Breast epithelium (tissue), 3 donors: ENCODE data around the gene OR13C2.

Experiments used
- POLR2A ChIP-seq: fragments of 450-650 bp; IDR thresholded peaks from one replicate; pipeline ENCODE4 v1.6.1; 2016; ENCODE audit warnings: antibody characterized with exemption, mild to moderate bottlenecking, moderate library complexity
- POLR2AphosphoS5 ChIP-seq, 3 donors: sonication (generic); formaldehyde crosslinking; IDR thresholded peaks; one replicate each; pipeline ENCODE4 v1.6.1; 2017; ENCODE audit warnings: antibody characterized with exemption in 3 of 3

DNA sequence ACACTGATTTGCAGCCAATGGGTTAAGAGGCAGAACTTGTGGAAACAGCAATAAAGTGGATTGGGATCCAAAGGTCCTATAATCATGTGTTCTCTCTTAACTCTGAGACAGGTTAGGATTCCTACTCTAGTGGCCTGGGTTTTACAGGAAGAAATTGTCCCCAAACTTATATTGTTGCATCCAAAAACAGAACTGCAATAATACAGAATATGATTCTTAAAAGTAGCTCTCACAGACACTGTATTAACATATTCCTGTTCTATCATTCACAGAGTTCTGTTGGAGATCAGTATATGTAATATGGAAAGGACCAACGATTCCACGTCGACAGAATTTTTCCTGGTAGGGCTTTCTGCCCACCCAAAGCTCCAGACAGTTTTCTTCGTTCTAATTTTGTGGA is 36.6 kb downstream of the OR13C2 start, which contains the start of gene OR13C8:
- no peak for TF ChIP-seq POLR2AphosphoS5 (IDR thresholded peaks at IDR 0.05)
- TF ChIP-seq POLR2A = no peak
